Measurements from ENCODE around the gene UBXN6.

UBXN6 gene

GRCh38 chr19:4406626-4407025 is 51.0 kb downstream of the UBXN6 start:
- DNase-seq (ENCODE audit: low spot score in 2 of 2), result no peak
- Histone ChIP-seq H3K9me3 (no peaks in the 10 kb centered on the region), H3K4me3 (no peak overlapping the region), H3K4me1 (peaks cover 9% of the 10 kb centered on the region), H3K36me3 (replicated peaks) (peaks cover 66% of the 10 kb centered on the region), H3K27me3 (ENCODE audit: low read depth) (no peaks in the 10 kb centered on the region)
- in situ Hi-C loops (cut with MboI; ENCODE audit: low sequenced_read_pairs), result no loop called here

- in situ Hi-C loops (cut with MboI; ENCODE audit: low sequenced_read_pairs), result no loop called here
- Histone ChIP-seq H3K9me3 (no peaks in the 10 kb centered on the region), H3K4me1 (peaks cover 11% of the 10 kb centered on the region), H3K27me3 (ENCODE audit: low read depth) (no peaks in the 10 kb centered on the region), H3K4me3 (no peak overlapping the region), H3K36me3 (replicated peaks) (peaks cover 61% of the 10 kb centered on the region)
- DNase-seq (ENCODE audit: low spot score in 2 of 2), result no peak
These were observed 51.6 kb downstream of the UBXN6 start for GRCh38 chr19:4405977-4406376.

- peak in 1 of 2 experiments; percentile 32 for DNase-seq (ENCODE audit: low spot score in 2 of 2)
- H3K9me3 ChIP-seq, result no peaks in the 10 kb centered on the region
- H3K4me3 ChIP-seq, result peak overlapping the region; percentile 85
- in situ Hi-C loops (cut with MboI; ENCODE audit: low sequenced_read_pairs), result no loop called here
- no peaks in the 10 kb centered on the region for H3K27me3 ChIP-seq (ENCODE audit: low read depth)
- H3K36me3 ChIP-seq (replicated peaks), result peaks cover 41% of the 10 kb centered on the region
- peaks cover 11% of the 10 kb centered on the region for H3K4me1 ChIP-seq
These were observed 54.4 kb downstream of the UBXN6 start for GRCh38 chr19:4403005-4403761.

GRCh38 chr19:4402171-4403004 is 55.2 kb downstream of the UBXN6 start, which contains the start of gene CHAF1A:
Gene CHAF1A, plus strand, starts transcription at chr19:4402640. Its CDS starts 123 bp downstream, at chr19:4402763.
- Histone ChIP-seq H3K9me3 (no peaks in the 10 kb centered on the region), H3K27me3 (ENCODE audit: low read depth) (no peaks in the 10 kb centered on the region), H3K36me3 (replicated peaks) (peaks cover 37% of the 10 kb centered on the region), H3K4me3 (peak within 1 kb of the TSS; percentile 85), H3K4me1 (peaks cover 11% of the 10 kb centered on the region)
- peak; percentile 98 to 100 for DNase-seq (ENCODE audit: low spot score in 2 of 2)
- in situ Hi-C loops (cut with MboI; ENCODE audit: low sequenced_read_pairs), result no loop called here

GRCh38 chr19:4401769-4402170 is 55.8 kb downstream of the UBXN6 start:
- in situ Hi-C loops (cut with MboI; ENCODE audit: low sequenced_read_pairs), result no loop called here
- Histone ChIP-seq H3K9me3 (no peaks in the 10 kb centered on the region), H3K4me3 (peak overlapping the region; percentile 30), H3K4me1 (peaks cover 11% of the 10 kb centered on the region), H3K36me3 (replicated peaks) (peaks cover 35% of the 10 kb centered on the region), H3K27me3 (ENCODE audit: low read depth) (no peaks in the 10 kb centered on the region)
- DNase-seq (ENCODE audit: low spot score in 2 of 2), result no peak

GRCh38 chr19:4400135-4400936 is 57.3 kb downstream of the UBXN6 start, which contains the start of gene SH3GL1:
Gene SH3GL1, minus strand, starts transcription at chr19:4400547. Its CDS starts 179 bp downstream, at chr19:4400368.
- Histone ChIP-seq H3K9me3 (no peaks in the 10 kb centered on the region), H3K4me3 (peak within 1 kb of the TSS; percentile 90), H3K27me3 (ENCODE audit: low read depth) (no peaks in the 10 kb centered on the region), H3K36me3 (replicated peaks) (peaks cover 31% of the 10 kb centered on the region), H3K4me1 (peaks cover 11% of the 10 kb centered on the region)
- in situ Hi-C loops (cut with MboI; ENCODE audit: low sequenced_read_pairs), result no loop called here
- peak; percentile 83 to 92 for DNase-seq (ENCODE audit: low spot score in 2 of 2)

- H3K27me3 ChIP-seq (ENCODE audit: low read depth), result no peaks in the 10 kb centered on the region
- in situ Hi-C loops (cut with MboI; ENCODE audit: low sequenced_read_pairs), result no loop called here
- DNase-seq (ENCODE audit: low spot score in 2 of 2), result peak; percentile 14 to 44
- peaks cover 11% of the 10 kb centered on the region for H3K4me1 ChIP-seq
- H3K36me3 ChIP-seq (replicated peaks), result peaks cover 31% of the 10 kb centered on the region
- peak overlapping the region; percentile 90 for H3K4me3 ChIP-seq
- no peaks in the 10 kb centered on the region for H3K9me3 ChIP-seq
These were observed 57.8 kb downstream of the UBXN6 start for GRCh38 chr19:4399812-4400134.

- H3K4me3 ChIP-seq, result no peak overlapping the region
- H3K36me3 ChIP-seq (replicated peaks), result peaks cover 27% of the 10 kb centered on the region
- no peak for DNase-seq (ENCODE audit: low spot score in 2 of 2)
- H3K27me3 ChIP-seq (ENCODE audit: low read depth), result no peaks in the 10 kb centered on the region
- H3K9me3 ChIP-seq, result no peaks in the 10 kb centered on the region
- peaks cover 6% of the 10 kb centered on the region for H3K4me1 ChIP-seq
- in situ Hi-C loops (cut with MboI; ENCODE audit: low sequenced_read_pairs), result no loop called here
These were observed 60.4 kb downstream of the UBXN6 start for GRCh38 chr19:4396949-4397783.
